ENCODE results near the gene MBD1. TPM values are rescaled to one million over a fixed set of nuclear protein-coding genes. Genes with fewer than 3 reads are reported as not detected.

Gene MBD1
- total RNA-seq, 2 donors from 2014 or later: 77.1 to 79.6 TPM

DNA sequence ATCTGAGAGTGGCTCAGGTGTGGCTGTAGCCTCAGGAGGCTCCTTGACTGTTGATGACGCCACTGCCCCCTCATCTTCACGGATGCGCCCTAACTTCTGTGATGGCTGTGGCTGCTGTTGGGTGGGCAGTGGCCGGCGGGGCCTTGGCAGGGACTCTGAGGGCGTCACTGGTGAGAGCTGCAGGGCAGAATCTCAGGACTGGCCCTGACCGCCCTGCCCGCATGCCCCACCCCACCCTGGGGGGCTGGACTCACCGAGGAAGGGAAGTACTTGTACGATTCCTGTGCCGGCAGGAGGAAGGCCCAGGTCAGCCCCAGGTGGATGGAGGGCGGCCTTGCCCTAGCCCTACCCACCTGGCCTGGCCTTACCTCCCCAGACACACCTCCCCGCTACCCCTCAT is 3.7 kb upstream of the MBD1 start:
- Histone ChIP-seq H3K27ac (ENCODE audit: low read depth, low read length) (no peak overlapping the region), H3K36me3 (ENCODE audit: control insufficient read depth, insufficient read depth, low read length) (peaks cover 17% of the 10 kb centered on the region), H3K27me3 (ENCODE audit: control insufficient read depth, insufficient read depth, low read length, poor library complexity, severe bottlenecking) (no peaks in the 10 kb centered on the region), H3K4me3 (ENCODE audit: low read length) (no peak overlapping the region), H3K9ac (ENCODE audit: extremely low read depth, low read length, poor library complexity, severe bottlenecking) (no peak overlapping the region), H3K9me3 (ENCODE audit: control insufficient read depth, low read length) (no peaks in the 10 kb centered on the region), H3K4me1 (ENCODE audit: control insufficient read depth, insufficient read depth, low read length) (no peaks in the 10 kb centered on the region)
- 80 to 92% methylated on average over 1 to 13 of the region's 13 CpGs for WGBS, 2 experiments (ENCODE audit: insufficient coverage in 1 of 2, insufficient read length in 1 of 2)
- Mint-ChIP-seq H3K36me3 (ENCODE audit: low read depth) (peaks cover 41% of the 10 kb centered on the region), H3K27me3 (ENCODE audit: insufficient read depth) (no peaks in the 10 kb centered on the region), H3K4me3 (no peak overlapping the region), H3K9me3 (no peaks in the 10 kb centered on the region), H3K27ac (no peak overlapping the region), H3K4me1 (peaks cover 22% of the 10 kb centered on the region)
- no peak for TF ChIP-seq CTCF (conservative IDR thresholded peaks at IDR 0.05)
- DNase-seq: no peak

- Mint-ChIP-seq H3K4me1 (peaks cover 23% of the 10 kb centered on the region), H3K27ac (no peak overlapping the region), H3K9me3 (no peaks in the 10 kb centered on the region), H3K27me3 (ENCODE audit: insufficient read depth) (no peaks in the 10 kb centered on the region), H3K36me3 (ENCODE audit: low read depth) (peaks cover 42% of the 10 kb centered on the region), H3K4me3 (no peak overlapping the region)
- Histone ChIP-seq H3K9me3 (ENCODE audit: control insufficient read depth, low read length) (peaks cover 2% of the 10 kb centered on the region), H3K27ac (ENCODE audit: low read depth, low read length) (no peak overlapping the region), H3K36me3 (ENCODE audit: control insufficient read depth, insufficient read depth, low read length) (peaks cover 21% of the 10 kb centered on the region), H3K4me3 (ENCODE audit: low read length) (no peak overlapping the region), H3K9ac (ENCODE audit: extremely low read depth, low read length, poor library complexity, severe bottlenecking) (no peak overlapping the region), H3K4me1 (ENCODE audit: control insufficient read depth, insufficient read depth, low read length) (no peaks in the 10 kb centered on the region), H3K27me3 (ENCODE audit: control insufficient read depth, insufficient read depth, low read length, poor library complexity, severe bottlenecking) (no peaks in the 10 kb centered on the region)
- no peak for DNase-seq
- TF ChIP-seq CTCF (conservative IDR thresholded peaks at IDR 0.05): no peak
- WGBS, 2 experiments (ENCODE audit: insufficient coverage in 1 of 2, insufficient read length in 1 of 2): 97 to 98% methylated on average over 12 to 15 of the region's 15 CpGs
These were observed 3.0 kb upstream of the MBD1 start for GRCh38 chr18:50284255-50284885.

DNA sequence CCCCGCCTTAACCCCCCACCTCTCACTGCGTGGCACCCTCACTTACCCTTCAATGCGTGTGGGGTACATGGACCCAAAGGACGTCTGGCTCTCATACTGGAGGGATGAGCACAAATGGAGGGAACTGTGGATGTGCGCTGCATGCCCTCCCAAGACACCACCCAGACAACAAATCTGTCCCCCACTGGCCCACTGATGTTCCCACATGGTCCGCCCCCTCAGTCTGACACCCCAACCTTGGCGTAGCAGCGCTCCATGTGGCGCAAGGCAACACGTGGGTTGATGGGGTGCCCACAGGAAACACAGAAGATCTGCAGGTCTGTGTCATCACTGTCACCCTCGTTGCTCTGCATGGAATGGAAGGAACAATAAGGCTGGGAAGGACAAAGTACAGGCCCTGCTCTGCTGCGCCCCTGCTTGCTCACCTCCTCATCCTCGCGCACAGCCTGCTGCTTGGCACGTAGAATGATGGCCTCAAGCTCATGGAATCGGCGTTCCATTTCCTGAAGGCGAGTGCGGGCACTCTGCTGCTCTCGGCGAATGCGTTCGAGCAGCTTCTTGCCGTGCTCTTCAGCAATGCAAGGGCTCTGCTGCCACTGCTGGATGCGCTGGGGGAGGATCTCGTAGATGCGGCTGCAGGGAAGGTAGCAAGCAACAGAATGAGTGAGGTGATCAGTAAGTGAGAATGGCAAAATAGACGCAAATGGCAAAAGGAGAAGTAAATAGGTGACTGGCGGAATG is 2.3 kb upstream of the MBD1 start:
- no peak overlapping the region for H3K4me3 ChIP-seq (ENCODE audit: low read length)
- Mint-ChIP-seq H3K9me3 (no peaks in the 10 kb centered on the region), H3K27ac (no peak overlapping the region), H3K36me3 (ENCODE audit: low read depth) (peaks cover 49% of the 10 kb centered on the region), H3K4me3 (no peak overlapping the region), H3K27me3 (ENCODE audit: insufficient read depth) (no peaks in the 10 kb centered on the region), H3K4me1 (peaks cover 26% of the 10 kb centered on the region)
- H3K9ac ChIP-seq (ENCODE audit: extremely low read depth, low read length, poor library complexity, severe bottlenecking): no peak overlapping the region
- H3K36me3 ChIP-seq (ENCODE audit: control insufficient read depth, insufficient read depth, low read length): peaks cover 29% of the 10 kb centered on the region
- TF ChIP-seq CTCF (conservative IDR thresholded peaks at IDR 0.05): no peak
- H3K9me3 ChIP-seq (ENCODE audit: control insufficient read depth, low read length): peaks cover 9% of the 10 kb centered on the region
- no peak for DNase-seq
- no peaks in the 10 kb centered on the region for H3K4me1 ChIP-seq (ENCODE audit: control insufficient read depth, insufficient read depth, low read length)
- H3K27ac ChIP-seq (ENCODE audit: low read depth, low read length): no peak overlapping the region
- WGBS, 2 experiments (ENCODE audit: insufficient coverage in 1 of 2, insufficient read length in 1 of 2): 97% methylated on average over 23 to 29 of the region's 29 CpGs
- no peaks in the 10 kb centered on the region for H3K27me3 ChIP-seq (ENCODE audit: control insufficient read depth, insufficient read depth, low read length, poor library complexity, severe bottlenecking)

All from endodermal cell (in vitro differentiated cells).